ENCODE data around the gene ZCCHC4.

The ZCCHC4 gene

GRCh38 chr4:25312496-25313200 is at the start of gene ZCCHC4:
Gene ZCCHC4 (plus strand): TSS chr4:25312774. CDS start chr4:25312810, 36 bp downstream.
- FAIRE-seq = peak; percentile 46

DNA sequence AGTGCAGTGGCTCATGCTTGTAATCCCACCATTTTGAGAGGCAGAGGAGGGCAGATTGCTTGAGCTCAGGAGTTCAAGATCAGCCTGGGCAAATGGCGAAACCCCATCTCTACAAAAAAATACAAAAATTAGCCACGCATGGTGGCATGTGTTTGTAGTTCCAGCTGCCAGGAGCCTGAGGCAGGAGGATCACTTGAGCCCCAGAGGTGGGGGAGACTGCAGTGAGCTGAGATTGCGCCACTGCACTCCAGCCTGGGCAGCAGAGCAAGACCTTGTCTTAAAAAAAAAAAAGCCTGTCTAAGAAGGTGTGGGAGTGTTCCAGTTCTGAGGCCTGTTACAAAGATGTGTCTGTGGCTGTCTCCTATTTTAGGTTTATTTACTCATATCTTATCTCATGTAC is 40.7 kb upstream of the ZCCHC4 start:
- no peak for FAIRE-seq

DNA sequence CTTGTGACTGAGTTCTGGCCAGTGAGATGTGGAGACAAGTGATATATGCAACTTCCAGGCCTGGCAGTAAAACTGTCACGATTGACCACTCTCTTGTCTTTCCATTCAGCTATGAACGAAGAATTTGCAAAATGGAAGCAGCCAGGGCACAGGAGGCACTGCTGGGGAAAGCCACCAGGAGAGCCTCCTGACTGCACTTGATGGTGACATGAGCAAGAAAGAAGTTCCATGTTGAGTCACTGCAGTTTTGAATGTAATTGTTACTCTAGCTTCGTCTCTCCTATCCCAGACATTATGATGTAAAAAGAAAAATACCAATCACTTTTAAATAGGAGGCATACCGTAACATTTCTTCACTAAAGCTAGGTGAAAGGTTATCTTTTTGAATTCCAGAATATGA is 32.4 kb upstream of the ZCCHC4 start:
- FAIRE-seq = no peak

DNA sequence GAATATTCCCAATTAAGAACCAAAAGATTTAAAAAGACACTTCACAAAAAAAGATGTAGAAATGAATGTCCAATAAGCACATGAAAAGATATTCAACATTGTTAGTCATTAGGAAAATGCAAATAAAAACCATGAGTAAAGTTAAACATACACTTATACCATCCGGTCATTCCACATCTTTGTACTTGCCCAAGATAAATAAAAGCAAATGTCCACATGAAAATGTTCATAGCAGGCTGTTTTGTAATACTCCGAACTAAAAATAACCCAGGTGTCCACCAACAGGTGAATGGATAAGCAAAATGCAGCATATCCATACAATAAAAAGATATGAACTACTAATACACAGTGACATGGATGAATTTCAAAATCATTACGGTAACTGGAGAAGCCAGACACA is 28.6 kb upstream of the ZCCHC4 start:
- no peak for FAIRE-seq

GRCh38 chr4:25284466-25284865 is 28.1 kb upstream of the ZCCHC4 start:
- FAIRE-seq = no peak

DNA sequence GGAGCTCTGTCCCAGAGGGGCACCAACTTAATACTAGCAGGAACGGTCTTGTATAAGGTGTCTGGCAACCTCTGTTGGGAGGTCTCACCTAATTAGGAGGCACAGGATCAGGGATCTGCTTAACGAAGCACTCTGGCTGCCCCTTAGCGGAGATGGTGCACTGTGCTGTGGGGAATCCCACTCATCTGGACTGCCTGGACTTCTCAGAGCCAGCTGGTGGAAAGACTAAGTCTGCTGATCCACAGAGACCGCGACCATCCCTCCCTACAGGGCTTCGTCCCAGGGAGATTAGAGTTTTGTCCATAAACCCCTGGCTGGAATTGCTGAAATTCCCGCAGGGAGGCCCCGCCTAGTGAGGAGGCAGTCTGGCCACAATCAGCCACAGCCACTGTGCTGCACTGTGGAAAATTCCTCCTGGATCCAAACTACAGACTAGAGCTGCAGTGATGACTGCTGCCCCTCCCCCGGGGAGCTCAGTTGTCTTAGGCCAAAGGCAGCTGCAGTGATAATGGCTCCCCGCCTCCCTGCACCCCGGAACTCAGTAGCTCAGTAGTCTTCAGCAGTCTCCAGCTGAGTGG is 22.0 kb upstream of the ZCCHC4 start:
- no peak for FAIRE-seq

DNA sequence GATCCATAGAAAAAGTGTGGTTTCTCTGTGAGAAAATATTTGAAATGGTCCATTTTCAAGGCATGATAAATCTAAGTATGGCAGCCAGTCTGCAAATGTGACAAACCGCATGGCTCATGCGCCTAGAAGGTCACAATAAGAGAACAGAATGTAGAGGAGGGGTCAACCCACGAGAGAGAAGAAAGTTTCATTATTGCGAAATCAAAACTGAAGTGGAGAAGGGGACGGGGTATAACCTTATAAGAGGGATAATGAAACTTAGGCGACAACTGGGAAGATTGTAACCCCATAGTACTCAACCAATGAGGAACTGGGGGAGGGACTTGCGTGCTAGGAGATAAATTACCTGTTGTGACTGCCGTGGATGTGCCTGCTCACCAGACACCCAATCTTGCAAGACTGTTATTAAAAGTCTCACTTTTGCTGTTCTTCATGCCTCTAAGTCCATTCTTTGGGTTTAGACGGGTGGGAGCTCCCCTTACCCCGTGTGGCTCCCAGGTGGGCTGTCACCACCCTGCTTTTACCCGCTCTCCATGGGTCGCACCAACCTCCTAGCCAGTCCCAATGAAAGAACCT is 21.3 kb upstream of the ZCCHC4 start:
- FAIRE-seq = no peak

- FAIRE-seq = no peak
Observed at GRCh38 chr4:25297528-25298242, 14.9 kb upstream of the ZCCHC4 start.

DNA sequence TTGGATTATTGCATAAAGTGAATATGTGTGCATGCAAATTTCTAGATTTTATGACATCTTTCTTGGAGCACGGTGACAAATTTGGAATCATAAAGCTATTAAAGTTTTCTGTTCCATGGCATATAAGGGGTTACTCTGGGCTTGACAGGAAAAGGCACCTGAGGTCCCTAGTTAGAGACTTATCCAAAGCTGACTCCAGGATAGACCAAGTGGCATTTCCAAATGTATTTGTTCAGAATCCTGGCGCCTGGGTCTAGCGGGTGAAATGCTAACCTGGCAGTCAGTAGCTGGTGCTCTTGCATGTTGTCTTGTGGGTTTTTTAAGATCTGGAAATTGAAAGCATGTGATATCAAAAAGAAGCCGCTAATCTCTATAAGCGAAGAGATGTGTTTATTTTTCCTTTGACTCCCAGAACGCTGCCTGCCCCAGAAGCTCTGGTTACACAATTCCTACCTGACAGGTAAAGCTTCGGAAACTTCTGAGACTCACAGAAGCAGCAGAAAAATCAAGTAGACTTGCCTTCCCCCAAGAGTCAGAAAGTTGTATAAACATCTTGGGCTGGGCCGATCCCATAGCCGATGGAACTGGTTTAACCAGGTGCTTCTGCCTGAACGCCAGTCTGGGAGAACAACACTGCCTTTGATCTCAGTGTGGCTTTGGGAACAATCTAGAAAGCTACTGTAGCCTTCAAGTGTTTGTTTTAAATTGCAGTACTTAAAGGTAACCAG is 12.9 kb upstream of the ZCCHC4 start:
- FAIRE-seq = no peak

DNA sequence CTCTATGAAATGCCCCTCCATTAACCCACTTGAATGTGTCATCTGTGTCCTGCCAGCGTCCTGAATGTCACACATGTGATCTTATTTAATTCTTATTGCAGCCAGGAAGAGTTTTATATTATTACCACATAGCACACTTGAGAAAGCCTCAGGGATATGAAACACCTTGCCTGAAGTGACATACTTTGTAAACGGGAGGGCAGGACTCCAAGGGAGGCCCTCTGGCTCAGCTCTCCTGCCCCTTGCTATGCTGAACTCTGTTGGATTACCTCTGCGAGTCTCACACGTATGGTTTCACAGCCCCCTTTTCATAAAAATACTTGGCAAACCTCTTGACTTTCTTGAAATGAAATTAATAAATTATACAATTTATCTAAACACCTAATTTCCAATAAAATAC is 11.1 kb upstream of the ZCCHC4 start:
- no peak for FAIRE-seq

DNA sequence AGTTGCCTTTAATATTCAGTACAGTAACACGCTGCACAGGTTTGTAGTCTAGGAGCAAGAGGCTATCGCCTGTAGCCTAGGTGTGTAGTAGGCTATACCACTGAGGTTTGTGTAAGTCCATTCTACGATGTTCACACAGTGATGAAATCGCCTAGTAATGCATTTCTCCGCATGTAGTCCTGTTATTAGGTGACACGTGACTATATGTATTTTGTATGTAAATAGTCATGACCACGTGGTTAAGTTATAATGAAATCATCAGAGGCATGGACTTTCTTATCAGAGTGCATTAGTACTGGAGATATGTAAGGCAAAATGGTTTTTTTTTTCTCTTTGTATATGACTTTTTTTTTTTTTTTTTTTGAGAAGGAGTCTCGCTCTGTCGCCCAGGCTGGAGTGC is 9.9 kb upstream of the ZCCHC4 start:
- no peak for FAIRE-seq

DNA sequence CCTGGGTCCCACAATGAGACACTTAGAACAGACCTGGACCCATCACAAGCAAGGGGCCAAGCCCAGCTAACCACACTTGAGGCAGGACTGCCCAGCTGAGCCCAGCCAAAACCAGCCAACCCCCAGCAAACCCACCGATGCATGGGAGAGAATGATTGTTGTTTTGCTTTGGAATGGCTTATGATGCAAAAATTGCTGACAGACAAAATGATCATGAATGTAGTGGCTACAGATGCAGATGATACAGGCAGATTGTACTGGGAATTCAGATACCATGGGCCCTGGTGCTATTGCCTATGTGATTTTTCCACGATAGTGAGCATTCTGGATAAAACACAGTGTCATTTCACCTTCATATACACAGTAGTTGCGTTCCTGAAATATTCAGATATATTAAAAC is 9.0 kb upstream of the ZCCHC4 start:
- FAIRE-seq = no peak

GRCh38 chr4:25306518-25307057 is 6.0 kb upstream of the ZCCHC4 start:
- FAIRE-seq = no peak

GRCh38 chr4:25307596-25307995 is 5.0 kb upstream of the ZCCHC4 start:
- FAIRE-seq = no peak

- FAIRE-seq = no peak
Observed at GRCh38 chr4:25308306-25308705, 4.3 kb upstream of the ZCCHC4 start.

DNA sequence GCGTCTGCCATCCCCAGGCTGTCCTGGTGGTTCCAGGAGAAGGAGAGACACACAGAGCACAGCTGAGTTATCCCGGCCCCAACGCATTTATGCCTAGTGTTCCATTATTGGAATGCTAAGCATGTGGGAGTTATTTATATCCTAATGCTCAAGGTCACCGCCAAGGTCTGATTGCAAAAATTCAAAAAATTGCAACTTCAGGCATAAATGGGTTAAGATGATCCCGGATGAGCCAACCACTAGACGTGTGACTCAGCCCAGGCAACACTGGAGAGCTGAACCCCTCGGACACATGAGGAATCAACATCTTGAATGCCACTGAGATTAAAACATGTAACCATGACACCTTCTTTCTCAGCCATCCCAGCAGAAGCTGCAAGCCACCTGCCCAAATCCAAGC is 3.8 kb upstream of the ZCCHC4 start:
- no peak for FAIRE-seq

- FAIRE-seq = no peak
Observed at GRCh38 chr4:25310066-25310802, 2.3 kb upstream of the ZCCHC4 start.

- no peak for FAIRE-seq
Observed at GRCh38 chr4:25310803-25311166, 1.8 kb upstream of the ZCCHC4 start.

- FAIRE-seq = no peak
Observed at GRCh38 chr4:25313201-25313895, 774 bp downstream of the ZCCHC4 start.

GRCh38 chr4:25320336-25320735 is 7.8 kb downstream of the ZCCHC4 start:
- FAIRE-seq = no peak

- FAIRE-seq = no peak
Observed at GRCh38 chr4:25320773-25321172, 8.2 kb downstream of the ZCCHC4 start.

DNA sequence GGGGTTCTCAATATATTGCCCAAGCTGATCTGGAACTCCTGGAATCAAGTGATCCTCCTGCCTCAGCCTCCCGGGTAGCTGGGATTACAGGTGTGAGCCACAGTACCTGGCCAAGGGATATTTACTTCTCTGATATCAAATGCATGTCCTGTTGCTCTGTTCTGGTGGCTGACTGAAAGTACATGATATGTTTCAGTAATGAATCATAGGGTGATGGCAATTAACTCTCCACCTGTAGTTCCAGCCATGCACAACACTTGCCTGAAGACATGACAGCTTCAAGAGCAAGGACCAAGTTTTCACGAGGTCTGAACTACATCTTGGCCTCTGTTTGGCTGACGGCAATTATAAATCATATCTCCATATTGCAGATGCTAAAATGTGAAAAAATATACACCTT is 9.1 kb downstream of the ZCCHC4 start:
- FAIRE-seq = no peak

All from A204.1 (cell line).